Neuronal stem cell (in vitro differentiated cells): Measurements from ENCODE around the gene INPP1.
"Not testable (repeated sequence)": the region's sequence is repeated elsewhere in the genome, so short reads cannot be mapped to it uniquely, and the experiment has no call there.

ENCODE experiments used
- DNase-seq: peaks from one replicate; pipeline ENCODE4 v3.0.0-alpha.2; 2013; ENCODE audit warnings: low spot score
- H2AFZ ChIP-seq: one replicate; pipeline ENCODE4 v1.6.1; 2013; ENCODE audit warnings: mild to moderate bottlenecking, low read length, inconsistent platforms
- H2AK5ac ChIP-seq: 2 replicates; pipeline ENCODE4 v1.6.1; 2013; ENCODE audit warnings: low read depth, mild to moderate bottlenecking, inconsistent platforms, low read length, moderate library complexity, mixed read lengths
- H2BK120ac ChIP-seq: 2 replicates; pipeline ENCODE4 v1.6.1; 2013; ENCODE audit warnings: low read depth, mild to moderate bottlenecking, inconsistent platforms, low read length, moderate library complexity, mixed read lengths
- H2BK12ac ChIP-seq: one replicate; pipeline ENCODE4 v1.6.1; 2013; ENCODE audit warnings: low read length, inconsistent platforms
- H2BK15ac ChIP-seq: 2 replicates; pipeline ENCODE4 v1.6.1; 2013; ENCODE audit warnings: mild to moderate bottlenecking, low read length, inconsistent platforms, mixed read lengths
- H2BK5ac ChIP-seq: one replicate; pipeline ENCODE4 v1.6.1; 2013; ENCODE audit warnings: inconsistent platforms, mild to moderate bottlenecking, low read length, moderate library complexity
- H3K14ac ChIP-seq: one replicate; pipeline ENCODE4 v1.6.1; 2013; ENCODE audit warnings: low read length, inconsistent platforms
- H3K18ac ChIP-seq: 2 replicates; pipeline ENCODE4 v1.6.1; 2013; ENCODE audit warnings: low read length, inconsistent platforms
- H3K23ac ChIP-seq: 2 replicates; pipeline ENCODE4 v1.6.1; 2013; ENCODE audit warnings: low read depth, mild to moderate bottlenecking, mixed read lengths, low read length, inconsistent platforms; ENCODE audit not compliant: poor library complexity
- H3K27ac ChIP-seq: replicated peaks from 3 replicates; pipeline ENCODE4 v1.5.1; 2013; ENCODE audit warnings: low read length, inconsistent platforms
- H3K27me3 ChIP-seq, 3 experiments: 2 replicates each; pipeline ENCODE4 v1.6.1; 2013; ENCODE audit warnings: low read length in 3 of 3, mild to moderate bottlenecking in 2 of 3, inconsistent platforms in 1 of 3, low read depth in 1 of 3, mixed read lengths in 1 of 3, moderate library complexity in 1 of 3; ENCODE audit not compliant: control insufficient read depth in 3 of 3, insufficient read depth in 3 of 3
- H3K36me3 ChIP-seq, 2 donors: replicated peaks in 1 of 2; 2 replicates each; pipeline ENCODE4 v1.6.1; 2013; ENCODE audit warnings: low read length in 2 of 2; ENCODE audit not compliant: control insufficient read depth in 2 of 2, insufficient read depth in 2 of 2
- H3K4ac ChIP-seq: 2 replicates; pipeline ENCODE4 v1.6.1; 2013; ENCODE audit warnings: inconsistent platforms, mild to moderate bottlenecking, low read length, moderate library complexity
- H3K4me1 ChIP-seq, 2 donors: 1 replicate in 1 of 2; 2 replicates in 1 of 2; pipeline ENCODE4 v1.6.1; 2013; ENCODE audit warnings: low read length in 2 of 2, low read depth in 1 of 2; ENCODE audit not compliant: control insufficient read depth in 2 of 2, insufficient read depth in 1 of 2
- H3K4me2 ChIP-seq: one replicate; pipeline ENCODE4 v1.6.1; 2013; ENCODE audit warnings: mild to moderate bottlenecking, low read length, inconsistent platforms; ENCODE audit not compliant: insufficient read depth, poor library complexity, severe bottlenecking
- H3K4me3 ChIP-seq, 2 donors: 2 replicates each; pipeline ENCODE4 v1.5.1; 2013; ENCODE audit warnings: low read length in 2 of 2, mild to moderate bottlenecking in 2 of 2, inconsistent platforms in 1 of 2, moderate library complexity in 1 of 2
- H3K79me1 ChIP-seq: one replicate; pipeline ENCODE4 v1.6.1; 2013; ENCODE audit warnings: low read depth, mild to moderate bottlenecking, inconsistent platforms, low read length, moderate library complexity
- H3K9ac ChIP-seq: one replicate; pipeline ENCODE4 v1.6.1; 2013; ENCODE audit warnings: mild to moderate bottlenecking, low read depth, low read length, inconsistent platforms; ENCODE audit not compliant: poor library complexity
- H3K9me3 ChIP-seq, 2 donors: replicated peaks in 1 of 2; 2 replicates each; pipeline versions ENCODE3 to v1.6.1; 2013; ENCODE audit warnings: low read length in 2 of 2, mild to moderate bottlenecking in 2 of 2, inconsistent platforms in 1 of 2, low read depth in 1 of 2, mixed read lengths in 1 of 2, moderate library complexity in 1 of 2; ENCODE audit not compliant: control insufficient read depth in 2 of 2, insufficient read depth in 1 of 2
- H4K8ac ChIP-seq: one replicate; pipeline ENCODE4 v1.6.1; 2013; ENCODE audit warnings: low read depth, mild to moderate bottlenecking, inconsistent platforms, low read length, moderate library complexity
- H4K91ac ChIP-seq: one replicate; pipeline ENCODE4 v1.6.1; 2013; ENCODE audit warnings: low read length, low read depth, mild to moderate bottlenecking, inconsistent platforms; ENCODE audit not compliant: poor library complexity
- WGBS, 2 donors: extraction: QIAGEN DNeasy Blood & Tissue Kit; methylation state at CpG; one replicate each; pipeline ENCODE4 v1.1.7; 2013; ENCODE audit warnings: missing lambda C conversion rate in 2 of 2, mixed read lengths in 1 of 2; ENCODE audit not compliant: insufficient read length in 2 of 2, insufficient replicate concordance in 1 of 2; ENCODE audit errors: extremely low coverage in 2 of 2; 5-methylcytosine and 5-hydroxymethylcytosine counted together

INPP1 gene

GRCh38 chr2:190333928-190334327 lies 9.5 kb upstream of the INPP1 start:
- H4K91ac ChIP-seq = no peak overlapping the region
- no peak overlapping the region for H2BK5ac ChIP-seq
- no peak overlapping the region for H2AFZ ChIP-seq
- H3K4me2 ChIP-seq = no peak overlapping the region
- H2BK12ac ChIP-seq = no peak overlapping the region
- no peaks in the 10 kb centered on the region for H3K9me3 ChIP-seq
- no peaks in the 10 kb centered on the region for H3K27me3 ChIP-seq
- no peak for DNase-seq
- H3K4me3 ChIP-seq = no peak overlapping the region
- H3K79me1 ChIP-seq = no peaks in the 10 kb centered on the region
- no peak overlapping the region for H2BK120ac ChIP-seq
- no peak overlapping the region for H3K14ac ChIP-seq
- H3K4me1 ChIP-seq = no peaks in the 10 kb centered on the region
- H3K27ac ChIP-seq = no peak overlapping the region
- H3K4ac ChIP-seq = no peak overlapping the region
- 100% methylated on average over 1 of the region's 2 CpGs; no CpG with 5 or more reads in 1 of the 2 donors for WGBS, 2 donors
- no peaks in the 10 kb centered on the region for H3K36me3 ChIP-seq
- H2AK5ac ChIP-seq = no peak overlapping the region
- no peak overlapping the region for H2BK15ac ChIP-seq
- no peak overlapping the region for H3K18ac ChIP-seq
- no peak overlapping the region for H3K23ac ChIP-seq
- H4K8ac ChIP-seq = no peak overlapping the region
- no peak overlapping the region for H3K9ac ChIP-seq

- Histone ChIP-seq H2BK12ac (no peak overlapping the region), H3K4me2 (no peak overlapping the region), H3K18ac (no peak overlapping the region), H3K9ac (no peak overlapping the region), H2BK5ac (no peak overlapping the region), H3K36me3 (no peaks in the 10 kb centered on the region), H3K4me3 (no peak overlapping the region), H3K4me1 (no peaks in the 10 kb centered on the region), H3K27me3 (no peaks in the 10 kb centered on the region), H3K23ac (no peak overlapping the region), H2BK15ac (no peak overlapping the region), H3K9me3 (no peaks in the 10 kb centered on the region), H2BK120ac (no peak overlapping the region), H3K79me1 (no peaks in the 10 kb centered on the region), H4K91ac (no peak overlapping the region), H2AK5ac (no peak overlapping the region), H4K8ac (no peak overlapping the region), H3K4ac (no peak overlapping the region), H3K14ac (no peak overlapping the region), H2AFZ (no peak overlapping the region), H3K27ac (no peak overlapping the region)
- no CpG with 5 or more reads among the region's 8 CpGs for WGBS, 2 donors
- no peak for DNase-seq
These were observed 8.7 kb upstream of the INPP1 start for GRCh38 chr2:190334479-190335224.

GRCh38 chr2:190335225-190335559 lies 8.2 kb upstream of the INPP1 start:
- H3K14ac ChIP-seq = no peak overlapping the region
- H3K4ac ChIP-seq = no peak overlapping the region
- no peak overlapping the region for H3K27ac ChIP-seq
- H2BK15ac ChIP-seq = no peak overlapping the region
- H2AFZ ChIP-seq = no peak overlapping the region
- no peak overlapping the region for H3K18ac ChIP-seq
- no peak overlapping the region for H3K4me3 ChIP-seq
- H3K4me1 ChIP-seq = peaks cover under 1% of the 10 kb centered on the region in 2 donors
- H4K91ac ChIP-seq = no peak overlapping the region
- no peak overlapping the region for H2BK120ac ChIP-seq
- H4K8ac ChIP-seq = no peak overlapping the region
- H3K9ac ChIP-seq = no peak overlapping the region
- H3K4me2 ChIP-seq = no peak overlapping the region
- DNase-seq = no peak
- H3K27me3 ChIP-seq = no peaks in the 10 kb centered on the region
- no peak overlapping the region for H2BK12ac ChIP-seq
- H3K36me3 ChIP-seq = no peaks in the 10 kb centered on the region
- H3K23ac ChIP-seq = no peak overlapping the region
- no peaks in the 10 kb centered on the region for H3K79me1 ChIP-seq
- H2AK5ac ChIP-seq = no peak overlapping the region
- H3K9me3 ChIP-seq = no peaks in the 10 kb centered on the region
- no peak overlapping the region for H2BK5ac ChIP-seq

- H3K4me1 ChIP-seq, DNase-seq, H3K4me2 ChIP-seq, H2AK5ac ChIP-seq, H3K9ac ChIP-seq, H2AFZ ChIP-seq, H3K18ac ChIP-seq, H2BK120ac ChIP-seq, H4K8ac ChIP-seq, H3K23ac ChIP-seq, H2BK15ac ChIP-seq, H3K27me3 ChIP-seq, H3K27ac ChIP-seq, H3K4ac ChIP-seq, H2BK5ac ChIP-seq, H4K91ac ChIP-seq, H2BK12ac ChIP-seq, H3K79me1 ChIP-seq, H3K4me3 ChIP-seq, H3K36me3 ChIP-seq, H3K14ac ChIP-seq, H3K9me3 ChIP-seq: not testable (repeated sequence)
- no CpG with 5 or more reads among the region's 4 CpGs for WGBS, 2 donors
These were observed 7.8 kb upstream of the INPP1 start for GRCh38 chr2:190335584-190335983.
